ENCODE results near the gene PER2. TPM values are rescaled to one million over a fixed set of nuclear protein-coding genes. Genes with fewer than 3 reads are reported as not detected.
"Not testable (repeated sequence)": the region's sequence is repeated elsewhere in the genome, so short reads cannot be mapped to it uniquely, and the experiment has no call there.

Gene PER2
- total and polyA plus RNA-seq, 10 of the 15 experiments (the other 5 are each of a cell fraction or from before 2014, with no cell fraction given) = 1.5 to 15.1 (median 4.6) TPM

DNA sequence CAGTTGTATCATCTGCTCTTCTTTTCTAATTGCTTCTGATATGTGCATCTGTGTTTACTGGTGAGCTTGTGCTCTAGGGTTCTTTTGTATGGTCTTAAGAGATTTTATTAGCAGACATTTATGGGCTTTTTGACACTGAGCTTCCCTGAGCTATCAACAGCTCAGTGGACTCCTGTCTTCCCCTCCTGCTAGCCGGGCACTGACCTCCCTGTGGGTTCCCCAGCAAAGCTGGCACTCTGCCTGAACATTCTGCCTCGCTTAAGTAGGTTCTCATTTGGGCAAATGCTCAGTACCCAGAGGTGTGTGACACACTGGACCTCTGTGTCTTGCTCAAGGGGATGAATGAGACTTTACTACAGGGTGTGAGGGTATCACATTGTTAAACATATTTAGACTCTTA lies 47.7 kb upstream of the PER2 start (continued):
- TF ChIP-seq RELB (IDR thresholded peaks at IDR 0.05; ENCODE audit: low read depth) (no peak), SMAD1 (IDR thresholded peaks at IDR 0.05; ENCODE audit: low read depth, partially characterized antibody) (no peak), BACH1 (IDR thresholded peaks at IDR 0.05; ENCODE audit: borderline replicate concordance) (no peak), CREB1 (IDR thresholded peaks at IDR 0.05; ENCODE audit: low read depth) (no peak), KAT2A (conservative IDR thresholded peaks at IDR 0.05; ENCODE audit: control insufficient read depth, low read depth, low read length) (no peak)

GRCh38 chr2:238335591-238335990 lies 47.2 kb upstream of the PER2 start:
- H3K9ac ChIP-seq (ENCODE audit: control insufficient read depth, insufficient read depth, low read length); H3K27ac ChIP-seq (ENCODE audit: control insufficient read depth, insufficient read depth); H2AFZ ChIP-seq (ENCODE audit: control insufficient read depth, low read depth, low read length); DNase-seq (ENCODE audit: low read depth, low spot score); CTCF ChIA-PET; ATAC-seq; H3K36me3 ChIP-seq (ENCODE audit: control insufficient read depth in 2 of 2, insufficient read depth in 2 of 2, low read length in 1 of 2); H3K4me3 ChIP-seq; intact Hi-C loops (cut with micrococcal nuclease; ENCODE audit: unreplicated experiment); H3K9me3 ChIP-seq (replicated peaks; ENCODE audit: control insufficient read depth, insufficient read depth, low read length); H3K79me2 ChIP-seq (ENCODE audit: control insufficient read depth, insufficient read depth, low read length); RAD21 ChIA-PET (ENCODE audit: unreplicated experiment); BruUV-seq (replicated peaks); FAIRE-seq; in situ Hi-C loops (cut with MboI); POLR2A ChIA-PET; SMC1A ChIA-PET (ENCODE audit: uncharacterized antibody, unreplicated experiment); H4K20me1 ChIP-seq (ENCODE audit: control insufficient read depth, insufficient read depth); H3K4me2 ChIP-seq (ENCODE audit: control insufficient read depth, insufficient read depth); H3K27me3 ChIP-seq (replicated peaks in 1 of 2; ENCODE audit: control insufficient read depth in 2 of 2, insufficient read depth in 2 of 2, low read length in 1 of 2); H3K4me1 ChIP-seq (ENCODE audit: control insufficient read depth, insufficient read depth, low read length): not testable (repeated sequence)
- WGBS (ENCODE audit: insufficient coverage, insufficient replicate concordance, low lambda C conversion rate, missing lambda C conversion rate) = 74% methylated on average over 8 of the region's 8 CpGs

Measured in GM12878 (cell line).